K562 (cell line): ENCODE measurements around the gene ZSCAN21. TPM values are rescaled to one million over a fixed set of nuclear protein-coding genes. Genes with fewer than 3 reads are reported as not detected.

Experiments used
- ATF1 ChIP-seq, 2 experiments: fragments of 450-650 bp in 1 of 2; IDR thresholded peaks; 2 replicates each; pipeline ENCODE4 v1.6.1; 2016; ENCODE audit warnings: missing compliant biosample characterization in 1 of 2, missing genetic modification characterization in 1 of 2
- BRF2 ChIP-seq: IDR thresholded peaks from 3 replicates; pipeline ENCODE4 v1.6.1; 2011; ENCODE audit warnings: borderline replicate concordance, mild to moderate bottlenecking; ENCODE audit not compliant: insufficient read length, insufficient read depth
- DLX4 ChIP-seq: fragments of 250-450 bp; sonication (Bioruptor Pico); IDR thresholded peaks from 2 replicates; pipeline ENCODE4 v1.6.1; 2021; ENCODE audit warnings: mild to moderate bottlenecking
- FOXA3 ChIP-seq, 2 experiments: fragments of 450-650 bp in 1 of 2; sonication (generic) in 1 of 2; formaldehyde crosslinking; IDR thresholded peaks in 1 of 2; conservative IDR thresholded peaks in 1 of 2; 2 replicates each; pipeline versions ENCODE4 v1.4.0 to v1.8.0; 2020 to 2022; ENCODE audit warnings: mild to moderate bottlenecking in 2 of 2, missing genetic modification reagents in 1 of 2
- HSF4 ChIP-seq: fragments of 250-450 bp; sonication (Bioruptor Pico); IDR thresholded peaks from 2 replicates; pipeline ENCODE4 v2.1.2; 2022; ENCODE audit warnings: mild to moderate bottlenecking, moderate library complexity, borderline replicate concordance
- KAT8 ChIP-seq: fragments of 450-650 bp; IDR thresholded peaks from 2 replicates; pipeline ENCODE4 v1.6.1; 2016; ENCODE audit warnings: low read depth, mild to moderate bottlenecking
- KLF1 ChIP-seq: fragments of 450-650 bp; IDR thresholded peaks from 2 replicates; pipeline ENCODE4 v1.6.1; 2016; ENCODE audit warnings: missing genetic modification characterization, missing compliant biosample characterization
- L3MBTL2 ChIP-seq: fragments of 450-650 bp; IDR thresholded peaks from 2 replicates; pipeline ENCODE4 v1.6.1; 2016; ENCODE audit warnings: mild to moderate bottlenecking, moderate library complexity
- NCOA4 ChIP-seq: fragments of 450-650 bp; IDR thresholded peaks from 2 replicates; pipeline ENCODE4 v1.6.1; 2018; ENCODE audit warnings: mild to moderate bottlenecking; ENCODE audit not compliant: partially characterized antibody
- NEUROD1 ChIP-seq: fragments of 150-350 bp; IDR thresholded peaks from 2 replicates; pipeline ENCODE4 v1.6.1; 2014; ENCODE audit warnings: borderline replicate concordance, low read length, low read depth; ENCODE audit not compliant: partially characterized antibody
- NONO ChIP-seq, 2 experiments: fragments of 200-400 bp in 1 of 2; fragments of 450-650 bp in 1 of 2; formaldehyde crosslinking in 1 of 2; IDR thresholded peaks; 2 replicates each; pipeline ENCODE4 v1.6.1; 2017; ENCODE audit warnings: low read depth in 2 of 2, mild to moderate bottlenecking in 2 of 2, moderate library complexity in 2 of 2, low read length in 1 of 2
- PHB2 ChIP-seq: fragments of 450-650 bp; IDR thresholded peaks from 2 replicates; pipeline ENCODE4 v1.6.1; 2017; ENCODE audit warnings: low read depth
- RFX1 ChIP-seq: fragments of 450-650 bp; IDR thresholded peaks from 2 replicates; pipeline ENCODE4 v1.6.1; 2016; ENCODE audit warnings: mild to moderate bottlenecking, moderate library complexity
- SMARCA5 ChIP-seq: fragments of 450-650 bp; IDR thresholded peaks from 2 replicates; pipeline ENCODE4 v1.6.1; 2016
- SUPT5H ChIP-seq: fragments of 450-650 bp; IDR thresholded peaks from 2 replicates; pipeline ENCODE4 v1.6.1; 2016
- TEAD1 ChIP-seq, 2 experiments: fragments of 450-650 bp in 1 of 2; sonication (generic) in 1 of 2; formaldehyde crosslinking; IDR thresholded peaks; 2 replicates each; pipeline versions ENCODE4 v1.4.0 to v1.8.0; 2020 to 2022; ENCODE audit warnings: mild to moderate bottlenecking in 2 of 2, missing genetic modification reagents in 1 of 2
- THRA ChIP-seq: fragments of 450-650 bp; IDR thresholded peaks from 2 replicates; pipeline ENCODE4 v1.6.1; 2017; ENCODE audit warnings: mild to moderate bottlenecking, moderate library complexity
- THRB ChIP-seq: fragments of 450-650 bp; formaldehyde crosslinking; conservative IDR thresholded peaks from 2 replicates; pipeline ENCODE4 v1.4.0; 2022; ENCODE audit warnings: mild to moderate bottlenecking, missing genetic modification characterization
- USF2 ChIP-seq: sonication (generic); formaldehyde crosslinking; IDR thresholded peaks from 2 replicates; pipeline ENCODE4 v1.5.0; 2020; ENCODE audit warnings: missing genetic modification reagents
- ZBTB17 ChIP-seq: fragments of 450-650 bp; formaldehyde crosslinking; IDR thresholded peaks from 2 replicates; pipeline ENCODE4 v1.4.0; 2020; ENCODE audit warnings: mild to moderate bottlenecking
- ZC3H4 ChIP-seq: sonication (generic); formaldehyde crosslinking; IDR thresholded peaks from 2 replicates; pipeline ENCODE4 v1.9.0; 2021; ENCODE audit warnings: missing genetic modification reagents, borderline replicate concordance
- ZKSCAN8 ChIP-seq: fragments of 200-800 bp; sonication (Bioruptor generic); IDR thresholded peaks from 2 replicates; pipeline ENCODE4 v1.6.1; 2016; ENCODE audit warnings: missing genetic modification characterization, missing compliant biosample characterization
- polyA plus RNA-seq, 8 experiments: library from polyadenylated mRNA; depleted of rRNA in 4 of 8; stranded (reverse) in 5 of 8; unstranded in 3 of 8; fragments of >200 nt; fragmentation: Nextera tagmentation in 2 of 8; fragmentation: Illumina TruSeq in 1 of 8; extraction: Ambion mirVana in 2 of 8; extraction: Trizol in 1 of 8; gene quantifications; 2 replicates each; pipeline versions ENCODE4 v1.2.1 to v1.2.3, GENCODE V29; 2011 to 2014; ENCODE audit warnings: inconsistent platforms in 1 of 8, missing spikeins in 1 of 8
- total RNA-seq, 7 experiments: library from RNA; depleted of rRNA in 6 of 7; stranded (reverse); fragments of >200 nt in 6 of 7; fragmentation: Illumina TruSeq in 2 of 7; extraction: Trizol in 2 of 7; gene quantifications; 2 replicates each; pipeline versions ENCODE4 v1.2.1 to v1.2.3, GENCODE V29; 2011 to 2021; ENCODE audit warnings: low replicate concordance in 1 of 7

Gene ZSCAN21
- total and polyA plus RNA-seq, 9 of the 15 experiments (the other 6 are each of a cell fraction or from before 2014, with no cell fraction given), result 5.9 to 15.5 (median 13.2) TPM

GRCh38 chr7:100101016-100101862, 51.7 kb downstream of the ZSCAN21 start, which contains the start of the genes AP4M1 and MCM7 (continued):
- TF ChIP-seq THRA (no peak), THRB (CRISPR knock-in tag) (no peak; the same call in 1 of the 2 replicates), KAT8 (no peak), PHB2 (no peak), KLF1 (tag) (no peak), RFX1 (no peak), FOXA3 (CRISPR knock-in tag; conservative IDR thresholded peaks at IDR 0.05 in 1 of 2, IDR thresholded peaks at IDR 0.05 in 1 of 2) (peak in 1 of 2 experiments; percentile 60; a peak in 2 of 4 replicates), TEAD1 (CRISPR knock-in tag; IDR thresholded peaks at IDR 0.05) (peak in 1 of 2 experiments; percentile 87; a peak in 1 of 4 replicates), NONO (IDR thresholded peaks at IDR 0.05; ENCODE audit: low read depth in 2 of 2, low read length in 1 of 2) (no peak), L3MBTL2 (peak; percentile 97), HSF4 (CRISPR knock-in tag) (no peak), ZBTB17 (CRISPR knock-in tag) (0 out of 2 replicates have a peak, but pooled peaks have one; percentile 62), BRF2 (no peak), ZKSCAN8 (CRISPR knock-in tag) (no peak), SMARCA5 (no peak), SUPT5H (peak; percentile 95), NCOA4 (no peak), USF2 (CRISPR knock-in tag) (peak; percentile 100), ZC3H4 (CRISPR knock-in tag) (no peak), NEUROD1 (peak; percentile 87), ATF1 (CRISPR knock-in tag; IDR thresholded peaks at IDR 0.05) (0 out of 2 replicates have a peak, but pooled peaks have one; percentile 21), ATF1 (tag; IDR thresholded peaks at IDR 0.05) (peak; percentile 78), DLX4 (CRISPR knock-in tag) (no peak)
